ENCODE results near the gene MINDY3.

Gene MINDY3

GRCh38 chr10:15808204-15808797 is 52.0 kb downstream of the MINDY3 start:
- DNase-seq (ENCODE audit: low read depth in 1 of 2, low spot score in 1 of 2) = no peak

- DNase-seq (ENCODE audit: low read depth in 1 of 2, low spot score in 1 of 2) = no peak
Observed at GRCh38 chr10:15805395-15806058, 54.8 kb downstream of the MINDY3 start.

- no peak for DNase-seq (ENCODE audit: low read depth in 1 of 2, low spot score in 1 of 2)
Observed at GRCh38 chr10:15804109-15804508, 56.2 kb downstream of the MINDY3 start.

- no peak for DNase-seq (ENCODE audit: low read depth in 1 of 2, low spot score in 1 of 2)
Observed at GRCh38 chr10:15802375-15802949, 57.8 kb downstream of the MINDY3 start.

GRCh38 chr10:15801641-15802040 is 58.7 kb downstream of the MINDY3 start:
- DNase-seq (ENCODE audit: low read depth in 1 of 2, low spot score in 1 of 2) = no peak

GRCh38 chr10:15801147-15801546 is 59.2 kb downstream of the MINDY3 start:
- no peak for DNase-seq (ENCODE audit: low read depth in 1 of 2, low spot score in 1 of 2)

- DNase-seq (ENCODE audit: low read depth in 1 of 2, low spot score in 1 of 2) = no peak
Observed at GRCh38 chr10:15797346-15797745, 63.0 kb downstream of the MINDY3 start.

- no peak for DNase-seq (ENCODE audit: low read depth in 1 of 2, low spot score in 1 of 2)
Observed at GRCh38 chr10:15796762-15797161, 63.5 kb downstream of the MINDY3 start.

GRCh38 chr10:15796098-15796759 is 64.1 kb downstream of the MINDY3 start:
- DNase-seq (ENCODE audit: low read depth in 1 of 2, low spot score in 1 of 2) = no peak

- no peak for DNase-seq (ENCODE audit: low read depth in 1 of 2, low spot score in 1 of 2)
Observed at GRCh38 chr10:15795036-15795792, 65.1 kb downstream of the MINDY3 start.

GRCh38 chr10:15794569-15794968 is 65.7 kb downstream of the MINDY3 start:
- no peak for DNase-seq (ENCODE audit: low read depth in 1 of 2, low spot score in 1 of 2)

GRCh38 chr10:15793664-15794063 is 66.6 kb downstream of the MINDY3 start:
- DNase-seq (ENCODE audit: low read depth in 1 of 2, low spot score in 1 of 2) = no peak

GRCh38 chr10:15792777-15793176 is 67.5 kb downstream of the MINDY3 start:
- no peak for DNase-seq (ENCODE audit: low read depth in 1 of 2, low spot score in 1 of 2)

GRCh38 chr10:15791816-15792524 is 68.3 kb downstream of the MINDY3 start:
- no peak for DNase-seq (ENCODE audit: low read depth in 1 of 2, low spot score in 1 of 2)

- no peak for DNase-seq (ENCODE audit: low read depth in 1 of 2, low spot score in 1 of 2)
Observed at GRCh38 chr10:15789793-15790525, 70.3 kb downstream of the MINDY3 start.

- no peak for DNase-seq (ENCODE audit: low read depth in 1 of 2, low spot score in 1 of 2)
Observed at GRCh38 chr10:15787426-15787825, 72.9 kb downstream of the MINDY3 start.

- DNase-seq (ENCODE audit: low read depth in 1 of 2, low spot score in 1 of 2) = no peak
Observed at GRCh38 chr10:15784662-15785300, 75.5 kb downstream of the MINDY3 start.

- DNase-seq (ENCODE audit: low read depth in 1 of 2, low spot score in 1 of 2) = no peak
Observed at GRCh38 chr10:15783941-15784636, 76.2 kb downstream of the MINDY3 start.

GRCh38 chr10:15782851-15783250 is 77.5 kb downstream of the MINDY3 start:
- DNase-seq (ENCODE audit: low read depth in 1 of 2, low spot score in 1 of 2) = no peak

Data from activated T-helper 1 cell treated with anti-CD3 and anti-CD28 coated beads, Interleukin-2, amount 50 U/mL, for 16 hours (primary cell).